Immature natural killer cell (primary cell): ENCODE data around the gene PLCH1. TPM values are rescaled to one million over a fixed set of nuclear protein-coding genes. Genes with fewer than 3 reads are reported as not detected.

Experiments
- DNase-seq, 3 donors: peaks; one replicate each; pipeline ENCODE4 v3.0.0; 2022; ENCODE audit warnings: mixed read lengths in 1 of 3
- H3K27ac Mint-ChIP-seq, 6 donors: one replicate each; pipeline ENCODE4 v1.8.0; 2020; ENCODE audit warnings: mixed read lengths in 6 of 6, mild to moderate bottlenecking in 5 of 6, inconsistent platforms in 4 of 6, moderate library complexity in 3 of 6
- H3K27me3 Mint-ChIP-seq, 3 donors: one replicate each; pipeline ENCODE4 v1.8.0; 2020 to 2021; ENCODE audit warnings: low read depth in 3 of 3, mild to moderate bottlenecking in 3 of 3, mixed read lengths in 3 of 3, moderate library complexity in 3 of 3, inconsistent platforms in 1 of 3
- H3K36me3 Mint-ChIP-seq, 3 donors: one replicate each; pipeline ENCODE4 v1.8.0; 2020; ENCODE audit warnings: mixed read lengths in 3 of 3, inconsistent platforms in 2 of 3, mild to moderate bottlenecking in 2 of 3
- H3K4me1 Mint-ChIP-seq, 2 donors: one replicate each; pipeline ENCODE4 v1.8.0; 2020; ENCODE audit warnings: inconsistent platforms in 2 of 2, mild to moderate bottlenecking in 2 of 2, mixed read lengths in 2 of 2, moderate library complexity in 1 of 2
- H3K4me3 Mint-ChIP-seq, 5 donors: one replicate each; pipeline ENCODE4 v1.8.0; 2020; ENCODE audit warnings: mild to moderate bottlenecking in 5 of 5, mixed read lengths in 5 of 5, inconsistent platforms in 3 of 5, moderate library complexity in 3 of 5
- H3K9me3 Mint-ChIP-seq, 6 donors: one replicate each; pipeline ENCODE4 v1.8.0; 2020; ENCODE audit warnings: mild to moderate bottlenecking in 6 of 6, mixed read lengths in 6 of 6, inconsistent platforms in 4 of 6, moderate library complexity in 3 of 6
- polyA plus RNA-seq, 3 donors: library from polyadenylated mRNA; unstranded; fragments of 300-500 nt; fragmentation: Illumina TruSeq; gene quantifications; one replicate each; pipeline ENCODE4 v1.2.3, GENCODE V29; 2021

Gene PLCH1
- polyA plus RNA-seq, 3 donors from 2014 or later, result 0.11 TPM; not detected in 2

DNA sequence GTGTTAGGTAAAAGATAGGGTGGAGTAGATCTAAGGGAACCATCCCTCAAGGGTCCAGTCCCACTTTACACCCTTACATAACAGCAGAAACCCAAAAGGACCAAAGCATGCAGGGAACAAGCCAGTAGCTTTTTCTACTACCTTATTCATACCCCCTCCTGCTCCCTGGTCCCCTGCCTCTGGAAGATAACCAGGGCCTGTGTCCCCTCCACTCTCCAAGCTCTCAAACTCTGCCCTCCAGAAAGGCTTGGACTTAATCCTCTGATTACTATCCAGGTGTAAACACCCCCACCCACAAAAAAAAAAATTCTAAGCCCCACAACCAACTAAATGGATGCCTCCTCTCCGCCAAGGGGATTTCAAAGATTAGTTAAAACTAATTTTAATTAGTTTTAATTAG is 417.4 kb downstream of the PLCH1 start:
- DNase-seq, result no peak
- Mint-ChIP-seq H3K27me3 (peaks cover 0 to 3% (median 0%) of the 10 kb centered on the region in 3 donors), H3K36me3 (no peaks in the 10 kb centered on the region), H3K27ac (no peak overlapping the region), H3K4me3 (no peak overlapping the region), H3K4me1 (no peaks in the 10 kb centered on the region), H3K9me3 (no peaks in the 10 kb centered on the region)

- Mint-ChIP-seq H3K27me3 (peaks cover 0 to 3% (median 0%) of the 10 kb centered on the region in 3 donors), H3K4me1 (no peaks in the 10 kb centered on the region), H3K9me3 (no peaks in the 10 kb centered on the region), H3K27ac (no peak overlapping the region), H3K36me3 (no peaks in the 10 kb centered on the region), H3K4me3 (no peak overlapping the region)
- no peak for DNase-seq
Observed at GRCh38 chr3:155326901-155327300, 418.0 kb downstream of the PLCH1 start.

DNA sequence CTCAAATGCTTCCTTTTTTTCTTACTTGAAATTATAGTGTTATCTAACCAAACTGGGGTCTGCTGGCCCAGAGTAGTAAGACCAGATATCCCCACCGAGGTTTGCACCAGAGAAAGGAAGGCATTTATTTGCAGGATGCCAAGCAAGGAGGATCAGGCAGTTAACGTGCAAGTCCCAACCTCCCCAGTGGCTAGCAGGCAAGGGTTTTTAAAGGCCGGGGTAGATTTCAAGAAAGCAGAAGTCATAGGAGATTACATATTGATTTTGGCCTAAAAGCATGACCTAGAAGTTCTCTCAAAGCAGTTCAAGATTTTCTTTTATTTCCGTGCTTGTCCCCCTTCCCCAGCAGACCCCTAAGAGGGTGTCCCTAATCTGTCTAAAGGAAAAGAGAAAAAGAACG is 418.6 kb downstream of the PLCH1 start:
- H3K27me3 Mint-ChIP-seq, result peaks cover 0 to 3% (median 0%) of the 10 kb centered on the region in 3 donors
- H3K27ac Mint-ChIP-seq, result no peak overlapping the region

More for the DNA sequence above, 418.6 kb downstream of the PLCH1 start:
- no peak overlapping the region for H3K4me3 Mint-ChIP-seq
- no peaks in the 10 kb centered on the region for H3K36me3 Mint-ChIP-seq
- DNase-seq, result no peak
- H3K9me3 Mint-ChIP-seq, result no peaks in the 10 kb centered on the region
- H3K4me1 Mint-ChIP-seq, result no peaks in the 10 kb centered on the region

Other genes starting within 250 kb of the PLCH1 start
- 1 to 10 TPM; 1.2 to 3.2 (median 2.2) TPM for gene C3orf33, start 61.2 kb upstream of the PLCH1 start, polyA plus RNA-seq
- 10 to 100 TPM; 11.8 to 24.7 (median 20.4) TPM for gene SLC33A1, start 109.4 kb upstream of the PLCH1 start, polyA plus RNA-seq
- 10 to 100 TPM; 48.1 to 98.7 (median 68.1) TPM for gene GMPS, start 125.6 kb upstream of the PLCH1 start, polyA plus RNA-seq